NCI-H774 (cell line): Measurements from ENCODE around the gene NCOA3.
A peak's percentile ranks its signal among the peaks of the same experiment; 100 is the strongest.
"Not testable (repeated sequence)": the region's sequence is repeated elsewhere in the genome, so short reads cannot be mapped to it uniquely, and the experiment has no call there.

Experiments
- DNase-seq: peaks from one replicate; lab custom pipeline; 2025; lab: John Stamatoyannopoulos, UW

The NCOA3 gene

DNA sequence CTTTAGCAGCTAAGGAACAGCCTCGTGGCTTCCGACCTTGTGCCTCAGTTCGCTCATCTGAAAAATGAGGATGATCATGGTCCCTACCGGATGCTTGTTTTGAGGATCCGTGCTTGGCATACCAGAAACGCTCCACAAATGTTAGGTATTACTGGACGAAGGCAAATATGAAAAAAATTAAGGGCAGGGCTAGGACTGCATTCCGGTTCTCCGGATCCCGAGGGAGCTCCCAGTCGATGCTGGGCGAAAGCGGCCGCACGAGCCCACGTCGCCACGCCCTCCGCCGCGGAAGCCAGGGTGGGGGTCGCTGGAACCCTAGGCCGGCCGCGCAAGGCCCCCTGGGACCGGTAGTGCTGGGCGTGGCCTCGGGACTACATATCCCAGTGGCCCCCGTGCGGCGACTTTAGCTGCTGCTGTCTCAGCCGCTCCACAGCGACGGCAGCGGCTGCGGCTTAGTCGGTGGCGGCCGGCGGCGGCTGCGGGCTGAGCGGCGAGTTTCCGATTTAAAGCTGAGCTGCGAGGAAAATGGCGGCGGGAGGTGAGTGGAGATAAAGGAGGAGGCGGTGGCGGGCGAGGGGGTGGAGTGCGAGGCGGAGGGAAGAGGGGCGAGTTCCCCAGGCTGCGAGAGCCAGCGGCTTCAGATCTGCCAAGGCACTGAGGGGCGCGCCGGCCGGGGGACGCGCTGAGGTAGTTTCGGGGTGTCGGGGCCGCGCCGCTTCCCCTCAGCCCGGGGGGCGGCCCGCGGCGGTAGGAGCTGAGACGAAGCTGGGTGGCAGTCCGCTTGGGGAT lies at the start of gene NCOA3:
NCOA3 (plus strand) TSS at position 406 of the 789 bp plus-strand sequence. CDS start 120,361 bp downstream, outside the sequence.
- DNase-seq: peak; percentile 87

DNA sequence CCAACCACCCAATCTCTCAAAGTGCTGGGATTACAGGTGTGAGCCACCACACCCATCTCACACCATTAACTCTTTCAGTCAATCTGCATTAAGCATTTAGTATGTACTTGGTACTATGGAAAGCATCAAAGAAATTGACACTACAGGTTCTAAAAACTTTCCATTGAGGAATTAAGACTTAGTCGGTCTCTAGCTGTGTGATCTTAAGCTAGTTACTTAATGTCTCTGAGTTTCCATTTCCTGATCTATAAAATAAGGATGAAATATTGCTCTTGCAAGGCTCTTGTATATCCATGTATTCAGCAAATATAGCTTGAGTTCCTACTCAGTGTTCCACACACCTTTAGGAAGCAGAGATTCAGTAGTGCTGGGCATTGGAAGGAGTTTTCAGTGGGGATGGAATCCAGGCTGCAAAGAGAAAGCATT lies 48.9 kb upstream of the NCOA3 start:
- DNase-seq: no peak

DNA sequence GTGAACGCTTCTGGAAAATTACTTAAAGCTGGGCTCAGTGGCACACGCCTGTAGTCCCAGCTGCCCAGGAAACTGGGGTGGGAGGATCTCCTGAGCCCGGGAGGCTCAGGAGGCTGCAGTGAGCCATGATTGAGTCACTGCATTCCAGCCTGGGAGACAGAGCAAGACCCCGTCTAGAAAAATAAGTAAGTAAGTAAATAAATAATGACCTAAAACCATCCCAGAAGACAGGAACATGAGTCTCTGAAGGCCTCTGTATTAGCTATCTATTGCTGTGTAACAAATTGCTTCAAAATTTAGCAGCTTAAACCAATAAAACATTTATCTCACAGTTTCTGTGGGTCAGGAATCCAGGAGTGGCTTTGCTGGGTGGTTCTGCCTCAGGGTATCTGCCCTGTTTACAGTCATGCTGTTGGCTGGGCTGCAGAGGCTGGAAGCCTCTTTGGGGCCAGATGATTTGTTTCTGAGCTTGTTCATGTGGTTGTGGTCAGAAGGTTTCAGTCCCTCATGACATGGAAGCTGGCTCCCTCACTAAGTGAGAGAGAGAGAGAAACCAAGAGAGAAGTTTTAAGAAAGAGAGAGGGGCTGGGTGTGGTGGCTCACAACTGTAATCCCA lies 48.4 kb upstream of the NCOA3 start:
- DNase-seq: no peak

DNA sequence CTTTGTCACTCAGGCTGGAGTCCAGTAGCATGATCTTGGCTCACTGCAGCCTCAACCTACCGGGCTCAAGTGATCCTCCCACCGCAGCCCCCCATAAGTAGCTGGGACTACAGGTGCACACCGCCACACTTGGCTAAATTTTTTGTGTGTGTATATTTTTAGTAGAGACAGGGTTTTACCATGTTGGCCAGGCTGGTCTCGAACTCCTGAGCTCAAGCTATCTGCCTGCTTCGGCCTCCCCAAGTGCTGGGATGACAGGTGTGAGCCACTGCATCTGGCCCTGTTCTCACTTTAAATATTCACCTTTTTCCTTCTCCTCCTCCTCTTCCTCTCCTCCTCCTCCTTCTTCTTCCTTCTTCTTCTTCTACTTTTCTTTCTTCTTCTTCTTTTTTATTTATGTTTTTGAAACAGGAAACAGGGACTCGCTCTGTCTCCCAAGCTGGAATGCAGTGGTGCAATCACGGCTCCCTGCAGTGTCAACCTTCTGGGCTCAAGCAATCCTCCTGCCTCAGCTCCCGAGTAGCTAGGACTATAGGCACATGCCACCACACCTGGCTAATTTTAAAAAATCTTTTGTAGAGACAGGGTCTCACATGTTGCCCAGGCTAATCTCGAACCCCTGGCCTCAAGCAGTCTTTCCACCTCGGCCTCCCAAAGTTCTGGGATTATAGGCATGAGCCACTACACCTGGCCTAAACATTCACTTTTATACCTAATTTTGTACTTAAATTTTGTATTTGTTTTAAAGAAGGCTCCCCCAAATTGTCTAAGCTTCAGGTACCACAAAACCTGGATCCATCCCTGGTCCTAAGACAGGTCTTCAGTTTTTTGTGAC lies 47.2 kb upstream of the NCOA3 start:
- DNase-seq: no peak

DNA sequence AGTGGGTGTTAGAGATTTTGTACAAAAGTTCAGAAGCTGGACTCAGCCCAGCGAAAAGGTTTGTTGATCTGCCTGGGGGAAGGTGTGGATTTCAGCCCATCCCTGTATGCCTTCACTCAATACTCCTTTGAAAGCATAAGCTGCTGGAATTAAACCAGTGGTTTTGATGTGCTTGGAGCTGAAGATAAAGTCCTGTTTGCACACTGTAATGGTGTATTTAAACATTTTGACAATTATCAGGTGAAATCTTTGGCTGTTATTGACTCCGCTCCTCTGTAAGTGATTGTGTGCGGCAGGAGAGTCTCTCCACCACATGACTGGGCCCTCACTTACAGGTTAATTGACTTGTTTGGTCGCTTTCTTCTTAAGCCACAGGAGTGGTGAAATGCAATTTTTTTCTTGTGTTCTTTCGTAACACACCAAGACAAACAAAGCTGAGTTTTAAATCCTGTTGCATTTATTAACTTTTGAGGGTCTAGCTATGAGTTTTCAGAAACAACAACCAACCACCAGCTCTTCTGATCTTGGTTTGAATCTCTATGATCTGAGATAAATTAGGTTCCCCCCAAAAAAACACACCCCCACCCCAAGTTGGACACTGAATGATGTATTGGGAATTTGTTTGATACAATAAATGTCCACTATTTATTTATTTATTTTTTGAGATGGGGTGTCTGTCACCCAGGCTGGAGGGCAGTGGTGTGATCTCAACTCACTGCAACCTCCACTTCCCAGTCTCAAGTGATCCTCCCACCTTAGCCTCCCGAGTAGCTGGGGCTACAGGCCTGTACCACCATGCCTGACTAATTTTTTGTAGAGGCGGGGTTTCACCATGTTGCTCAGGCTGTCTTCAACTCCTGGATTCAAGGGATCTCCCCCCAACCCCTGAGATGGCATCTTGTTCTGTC lies 46.3 kb upstream of the NCOA3 start:
- DNase-seq: no peak

DNA sequence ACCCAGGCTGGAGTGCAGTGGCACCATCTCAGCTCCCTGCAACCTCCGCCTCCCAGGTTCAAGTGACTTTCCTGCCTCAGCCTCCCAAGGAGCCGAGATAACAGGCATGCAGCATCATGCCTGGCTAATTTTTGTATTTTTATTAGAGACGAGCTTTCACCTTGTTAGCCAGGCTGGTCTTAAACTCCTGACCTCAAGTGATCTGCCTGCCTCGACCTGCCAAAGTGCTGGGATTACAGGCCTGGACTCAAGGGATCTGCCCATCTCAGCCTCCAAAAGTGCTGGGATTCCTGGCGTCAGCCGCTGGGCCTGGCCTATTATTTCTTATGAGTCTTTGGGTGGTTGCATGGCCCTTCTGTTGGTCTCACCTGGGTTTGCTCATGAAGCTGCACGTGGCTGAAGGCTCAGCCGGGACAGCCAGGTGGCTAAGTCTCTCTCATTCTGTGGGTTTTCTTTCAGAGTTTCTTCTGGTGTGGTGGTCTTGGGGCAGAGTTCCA lies 45.6 kb upstream of the NCOA3 start:
- no peak for DNase-seq

DNA sequence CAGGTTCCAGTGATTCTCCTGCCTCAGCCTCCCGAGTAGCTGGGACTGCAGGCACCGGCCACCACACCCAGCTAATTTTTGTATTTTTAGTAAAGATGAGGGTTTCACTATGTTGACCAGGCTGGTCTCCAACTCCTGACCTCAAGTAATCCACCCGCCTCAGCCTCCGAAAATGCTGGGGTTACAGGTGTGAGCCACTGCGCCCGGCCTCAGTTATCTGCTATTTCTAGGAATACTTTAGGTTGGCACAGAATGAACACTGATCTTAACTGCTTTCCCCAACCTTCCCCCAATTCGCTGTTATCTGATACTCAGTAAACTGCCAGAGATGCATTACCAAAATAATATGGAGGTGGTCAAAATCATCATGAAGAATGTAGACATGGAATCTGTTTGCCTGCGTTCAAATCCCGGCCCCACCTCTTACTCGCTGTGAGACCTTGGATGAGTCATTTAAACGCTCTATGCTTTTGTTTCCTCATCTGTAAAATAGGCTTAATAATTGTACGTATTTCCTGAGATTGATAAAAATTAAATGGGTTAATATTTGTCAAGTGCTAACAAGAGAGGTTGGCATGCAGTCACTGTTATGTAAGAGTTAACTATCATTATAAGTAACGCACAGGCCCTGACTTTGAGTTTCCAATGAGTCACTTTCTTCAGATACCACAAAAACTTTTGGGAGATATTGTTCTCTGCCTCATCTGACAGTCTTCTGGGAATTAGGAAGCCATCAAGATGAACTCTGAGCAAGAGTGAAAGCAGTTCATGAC lies 44.5 kb upstream of the NCOA3 start:
- no peak for DNase-seq

DNA sequence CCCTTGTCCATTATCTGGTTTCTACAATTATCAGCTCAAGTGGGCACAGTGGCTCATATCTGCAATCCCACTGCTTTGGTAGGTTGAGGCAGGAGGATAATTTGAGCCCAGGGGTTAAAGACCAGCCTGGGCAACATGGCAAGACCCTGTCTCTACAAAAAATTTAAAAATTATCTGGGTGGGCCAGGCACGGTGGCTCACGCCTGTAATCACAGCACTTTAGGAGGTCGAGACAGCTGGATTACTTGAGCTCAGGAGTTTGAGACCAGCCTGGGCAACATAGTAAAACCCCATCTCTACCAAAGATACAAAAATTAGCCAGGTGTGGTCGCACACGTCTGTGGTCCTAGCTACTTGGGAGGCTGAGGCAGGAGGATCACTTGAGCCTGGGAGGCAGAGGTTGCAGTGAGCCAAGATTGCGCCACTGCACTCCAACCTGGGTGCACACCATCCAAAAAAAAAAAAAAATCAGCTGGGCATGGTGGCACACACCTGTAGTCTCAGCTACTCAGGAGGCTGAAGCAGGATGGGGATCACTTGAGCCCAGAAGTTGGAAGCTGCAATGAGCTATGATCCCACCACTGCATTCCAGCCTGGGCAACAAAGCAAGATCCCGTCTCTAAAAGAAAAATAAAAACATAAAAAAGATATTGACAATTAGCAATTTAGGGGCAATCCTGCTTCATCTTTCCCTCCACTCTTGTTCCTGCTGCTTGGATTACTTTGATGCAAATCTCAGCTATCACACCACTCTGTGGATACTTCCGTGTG lies 43.2 kb upstream of the NCOA3 start:
- DNase-seq: not testable (repeated sequence)

DNA sequence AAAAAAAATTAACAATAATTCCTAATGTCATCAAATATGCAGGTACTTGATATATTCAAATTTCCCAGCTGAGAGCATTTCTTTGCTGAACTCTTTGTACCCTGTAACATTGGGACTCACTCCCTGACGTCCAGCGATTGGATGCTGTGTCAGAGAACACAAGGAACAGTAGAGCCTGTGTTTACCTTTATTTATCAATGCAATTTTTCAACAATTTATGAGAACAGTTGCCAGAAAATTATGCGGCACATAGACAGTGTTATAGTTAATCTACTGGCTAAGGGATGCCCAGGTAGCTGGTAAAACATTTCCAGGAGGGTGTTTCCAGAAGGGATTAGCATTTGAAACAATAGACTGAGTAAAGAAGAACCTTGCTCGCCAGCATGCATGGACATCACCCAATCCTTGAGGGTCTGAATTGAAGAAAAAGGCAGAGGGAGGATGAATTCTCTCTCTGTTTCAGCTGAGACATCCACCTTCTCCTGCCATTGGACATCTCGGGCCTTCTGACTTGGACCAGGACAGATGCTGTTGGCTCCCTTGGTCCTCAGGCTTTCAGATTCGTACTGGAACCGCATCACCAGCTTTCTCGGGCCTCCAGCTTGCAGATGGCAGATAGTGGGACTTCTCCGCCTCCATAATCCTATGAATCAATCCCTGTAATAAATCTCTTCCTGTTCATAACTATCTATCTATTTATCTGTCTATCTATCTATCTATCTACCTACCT lies 42.2 kb upstream of the NCOA3 start:
- no peak for DNase-seq

DNA sequence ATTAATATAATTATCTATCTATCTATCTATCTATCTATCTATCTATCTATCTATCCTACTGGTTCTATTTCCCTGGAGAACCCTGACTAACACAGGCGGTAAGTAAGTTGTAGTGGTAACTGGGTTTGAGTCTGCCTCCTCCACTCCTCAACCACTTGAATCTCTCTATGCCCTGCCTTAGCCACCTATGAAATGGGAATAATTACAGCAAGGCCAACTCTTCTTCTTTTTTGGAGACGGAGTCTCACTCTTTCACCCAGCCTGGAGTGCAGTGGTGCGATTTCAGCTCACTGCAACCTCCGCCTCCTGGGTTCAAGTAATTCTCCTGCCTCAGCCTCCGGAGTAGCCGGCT lies 41.0 kb upstream of the NCOA3 start:
- DNase-seq: not testable (repeated sequence)

DNA sequence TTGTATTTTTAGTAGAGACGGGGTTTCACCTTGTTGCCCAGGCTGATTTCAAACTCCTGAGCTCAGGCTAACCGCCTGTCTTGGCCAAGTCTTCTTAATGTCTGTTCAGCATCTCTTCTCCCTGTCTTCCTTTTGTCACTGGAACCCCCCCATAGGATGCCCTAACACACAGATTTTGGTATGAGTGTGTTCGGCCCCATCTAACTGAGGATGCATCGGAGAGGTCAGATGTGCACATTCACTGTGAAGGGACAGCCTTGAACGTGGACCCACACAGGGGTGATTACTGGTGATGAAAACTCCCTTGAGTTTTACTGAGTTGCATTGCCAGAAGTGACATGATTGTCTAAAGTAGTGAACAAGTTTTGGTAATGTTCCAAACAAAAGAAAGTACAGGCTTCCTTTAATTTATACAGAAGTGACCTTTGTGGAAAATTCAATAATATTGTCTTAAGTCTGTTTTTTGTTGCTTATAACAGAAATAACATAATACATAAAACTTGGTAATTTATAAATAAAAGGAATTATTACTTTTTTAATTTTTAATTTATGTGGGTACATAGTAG lies 40.5 kb upstream of the NCOA3 start:
- no peak for DNase-seq

DNA sequence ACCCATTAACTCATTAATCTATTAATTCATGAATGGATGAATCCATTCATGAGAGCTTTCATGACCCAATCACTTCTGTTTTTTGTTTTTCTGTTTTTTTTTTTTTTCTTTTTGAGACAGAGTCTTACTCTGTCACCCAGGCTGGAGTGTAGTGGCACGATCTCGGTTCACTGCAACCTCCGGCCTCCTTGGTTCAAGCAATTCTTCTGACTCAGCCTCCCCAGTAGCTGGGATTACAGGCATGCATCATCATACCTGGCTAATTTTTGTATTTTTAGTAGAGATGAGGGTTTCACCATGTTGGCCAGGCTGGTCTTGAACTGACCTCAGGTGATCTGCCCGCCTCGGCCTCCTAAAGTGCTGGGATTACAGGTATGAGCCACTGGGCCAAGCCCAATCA lies 39.8 kb upstream of the NCOA3 start:
- DNase-seq: not testable (repeated sequence)

DNA sequence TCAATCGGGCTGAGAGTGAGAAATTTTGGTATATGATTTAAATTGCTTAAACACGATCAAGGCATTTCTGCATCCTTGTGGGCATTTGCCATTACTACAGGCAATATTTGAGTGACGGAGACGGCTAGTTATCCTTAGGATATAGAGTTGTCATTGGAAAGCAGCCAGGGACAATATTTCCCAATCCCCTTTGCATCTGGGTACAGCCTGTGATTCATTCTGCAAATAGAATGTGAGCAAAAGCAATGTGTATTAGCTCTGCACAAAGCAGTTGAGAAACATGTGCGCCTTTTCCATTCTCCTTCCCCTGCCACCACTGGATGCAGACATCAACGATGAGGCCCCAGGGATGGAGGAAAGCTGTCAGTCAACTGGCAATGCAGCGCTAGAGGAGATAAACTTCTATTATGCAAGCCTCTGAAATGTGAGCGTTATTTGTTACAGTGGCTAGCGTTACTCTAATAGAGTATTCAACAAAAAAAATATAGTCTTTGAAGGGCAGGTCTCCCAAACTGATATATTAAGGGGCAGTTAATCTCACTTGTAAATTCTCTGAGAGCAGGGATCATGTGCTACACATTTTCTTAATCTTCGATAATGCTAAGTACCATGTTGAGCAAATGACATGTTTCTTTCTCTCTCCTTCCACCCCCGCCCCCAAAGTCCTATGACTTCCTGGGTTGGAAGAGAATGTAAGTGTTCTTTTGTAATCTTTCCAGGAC lies 37.1 kb upstream of the NCOA3 start:
- peak; percentile 58 for DNase-seq

DNA sequence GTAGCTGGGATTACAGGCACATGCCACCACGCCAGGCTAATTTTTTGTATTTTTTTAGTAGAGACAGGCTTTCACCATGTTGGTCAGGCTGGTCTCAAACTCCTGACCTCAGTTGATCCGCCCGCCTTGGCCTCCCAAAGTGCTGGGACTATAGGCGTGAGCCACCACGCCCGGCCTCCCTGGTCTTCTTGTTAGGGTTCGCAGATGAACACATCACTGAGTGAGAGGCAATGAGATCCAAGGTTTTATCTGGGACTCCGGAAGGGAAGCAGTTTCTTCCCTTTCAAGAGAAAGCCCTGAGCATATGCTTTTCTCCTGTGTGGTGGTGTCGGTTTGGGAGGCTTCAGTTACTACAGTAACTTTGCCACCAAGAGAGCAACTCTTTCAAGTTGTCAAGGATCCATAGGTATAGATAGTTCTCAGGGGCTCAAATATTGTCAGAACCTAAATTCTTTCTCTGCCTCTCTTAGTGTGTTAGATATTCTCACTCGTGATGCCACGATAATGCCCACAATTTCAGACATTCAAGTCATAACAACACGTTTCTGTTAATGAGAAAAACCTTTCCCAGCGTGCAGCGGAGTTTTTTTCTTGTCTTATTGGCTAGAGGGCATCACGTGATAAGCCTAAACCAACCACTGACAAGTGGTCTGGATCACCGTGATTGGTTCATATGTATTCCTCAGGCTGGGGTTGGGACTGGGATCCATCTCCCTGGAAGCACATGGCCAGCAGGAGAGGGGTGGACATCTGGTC lies 36.2 kb upstream of the NCOA3 start:
- no peak for DNase-seq

DNA sequence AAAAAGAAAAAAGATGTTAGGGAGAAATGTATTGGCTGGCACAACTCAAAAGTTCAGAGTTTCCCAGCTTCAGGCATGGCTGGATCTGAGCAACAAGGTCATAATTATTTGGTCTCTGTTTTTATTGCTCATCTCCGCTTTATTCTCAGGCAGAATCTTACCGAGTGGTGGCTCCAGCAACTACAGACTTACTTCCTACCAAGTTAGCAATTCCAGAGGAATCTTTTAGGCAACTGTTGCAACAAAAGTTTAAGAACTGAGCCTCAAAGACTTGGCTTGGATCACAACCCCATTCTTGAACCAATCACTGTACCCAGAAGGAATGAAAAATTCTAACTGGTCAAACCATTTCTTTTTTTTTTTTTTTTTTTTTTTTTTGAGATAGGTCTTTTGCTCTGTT lies 35.5 kb upstream of the NCOA3 start:
- no peak for DNase-seq

DNA sequence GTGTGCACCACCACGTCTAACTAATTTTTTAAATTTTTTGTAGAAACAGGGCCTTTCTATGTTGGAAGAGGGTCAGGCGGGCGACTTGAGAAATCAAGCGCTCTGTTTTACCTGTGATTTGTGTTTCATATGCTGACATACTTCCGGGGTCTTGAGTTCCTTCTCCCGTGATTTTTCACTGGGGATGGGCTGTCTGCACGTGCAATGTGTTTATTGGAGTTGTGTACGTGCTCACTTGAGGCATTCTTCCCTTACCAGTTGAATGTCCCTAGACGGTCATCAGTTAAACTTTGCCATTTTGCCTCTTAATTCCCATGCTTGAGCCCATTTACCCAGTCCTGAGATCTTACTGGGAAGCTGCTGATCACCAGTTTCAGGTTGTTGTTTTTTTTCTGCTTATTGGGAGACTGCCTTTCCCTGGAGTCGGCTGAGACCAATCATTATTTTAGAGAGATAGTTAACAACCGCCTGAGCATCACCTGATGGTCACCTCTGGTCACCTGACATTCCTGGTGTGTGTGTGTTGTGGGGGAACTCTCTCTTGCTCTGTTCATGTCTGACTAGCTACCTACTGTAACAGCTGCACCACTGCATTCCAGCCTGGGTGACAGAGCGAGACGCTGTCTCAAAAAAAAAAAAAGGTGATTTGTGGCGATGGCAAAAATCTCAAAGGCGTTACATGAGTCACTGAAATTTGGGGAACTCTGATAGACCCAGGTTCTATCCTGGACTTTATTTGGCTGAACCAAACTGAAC lies 34.8 kb upstream of the NCOA3 start:
- DNase-seq: no peak
